H1 (cell line): ENCODE measurements around the gene STK40. TPM values are rescaled to one million over a fixed set of nuclear protein-coding genes. Genes with fewer than 3 reads are reported as not detected.

Experiments
- CTCF ChIA-PET: fragments of 300-600 bp; sonication (Branson Sonifier 250); formaldehyde crosslinking; loops from one replicate; lab custom pipeline; 2021; ENCODE audit not compliant: partially characterized antibody; lab: Charles Lee
- POLR2A ChIA-PET: fragments of 300-600 bp; sonication (Branson Sonifier 250); formaldehyde crosslinking; loops from one replicate; lab custom pipeline; 2021; ENCODE audit warnings: inconsistent platforms; ENCODE audit not compliant: partially characterized antibody; lab: Charles Lee
- DNase-seq, 2 experiments: peaks; one replicate each; pipeline versions ENCODE4 v3.0.0 to v3.0.0-alpha.2; 2010 to 2022; ENCODE audit warnings: low spot score in 2 of 2, low read depth in 1 of 2, mixed read lengths in 1 of 2
- FAIRE-seq: peaks from 2 replicates; lab custom pipeline; 2011; peaks lifted over from hg19 to GRCh38; lab: Jason Lieb, UNC
- H2AFZ ChIP-seq: 2 replicates; pipeline ENCODE4 v1.8.1; 2012; ENCODE audit warnings: low read length, inconsistent platforms
- H2AK5ac ChIP-seq: 2 replicates; pipeline ENCODE4 v1.6.1; 2013; ENCODE audit warnings: low read depth, low read length
- H2BK120ac ChIP-seq: replicated peaks from 2 replicates; pipeline ENCODE3; 2013; ENCODE audit warnings: low read depth, low read length, inconsistent platforms
- H2BK12ac ChIP-seq: 2 replicates; pipeline ENCODE4 v1.6.1; 2013; ENCODE audit warnings: low read depth, low read length
- H2BK15ac ChIP-seq: 2 replicates; pipeline ENCODE4 v1.6.1; 2013; ENCODE audit warnings: low read length
- H2BK20ac ChIP-seq: 2 replicates; pipeline ENCODE4 v1.6.1; 2013; ENCODE audit warnings: low read length
- H2BK5ac ChIP-seq: 2 replicates; pipeline ENCODE4 v1.6.1; 2013; ENCODE audit warnings: low read depth, low read length
- H3K14ac ChIP-seq: 2 replicates; pipeline ENCODE4 v1.6.1; 2013; ENCODE audit warnings: inconsistent platforms; ENCODE audit not compliant: insufficient read length
- H3K18ac ChIP-seq: 2 replicates; pipeline ENCODE4 v1.6.1; 2013; ENCODE audit warnings: low read length; ENCODE audit errors: extremely low read depth
- H3K23ac ChIP-seq: 2 replicates; pipeline ENCODE4 v1.6.1; 2013; ENCODE audit warnings: inconsistent platforms; ENCODE audit not compliant: insufficient read length
- H3K23me2 ChIP-seq: 2 replicates; pipeline ENCODE4 v1.6.1; 2013; ENCODE audit warnings: low read depth, low read length
- H3K27ac ChIP-seq: 2 replicates; pipeline ENCODE4 v1.6.1; 2011; ENCODE audit warnings: low read depth, low read length, inconsistent platforms
- H3K27me3 ChIP-seq, 4 experiments: replicated peaks in 1 of 4; 1 replicate in 1 of 4; 2 replicates in 3 of 4; pipeline versions ENCODE4 v1.6.1 to v1.8.1; 2011 to 2013; ENCODE audit warnings: low read length in 3 of 4, mild to moderate bottlenecking in 3 of 4, inconsistent platforms in 2 of 4, mixed read lengths in 2 of 4, moderate library complexity in 1 of 4; ENCODE audit not compliant: control insufficient read depth in 3 of 4, insufficient read depth in 3 of 4; ENCODE audit errors: extremely low read depth in 1 of 4
- H3K36me3 ChIP-seq, 4 experiments: 2 replicates each; pipeline versions ENCODE4 v1.6.1 to v1.8.1; 2011 to 2013; ENCODE audit warnings: mild to moderate bottlenecking in 4 of 4, low read length in 3 of 4, moderate library complexity in 2 of 4, control low read depth in 1 of 4, inconsistent platforms in 1 of 4; ENCODE audit not compliant: insufficient read depth in 4 of 4, control insufficient read depth in 2 of 4
- H3K4ac ChIP-seq: replicated peaks from 2 replicates; pipeline ENCODE3; 2013; ENCODE audit warnings: low read length, low read depth, mixed read lengths, inconsistent platforms; ENCODE audit not compliant: insufficient read length
- H3K4me1 ChIP-seq, 4 experiments: replicated peaks in 1 of 4; 1 replicate in 1 of 4; 2 replicates in 3 of 4; pipeline versions ENCODE4 v1.6.1 to v1.8.1; 2011 to 2013; ENCODE audit warnings: low read length in 3 of 4, inconsistent platforms in 2 of 4, mixed read lengths in 1 of 4; ENCODE audit not compliant: insufficient read depth in 4 of 4, control insufficient read depth in 3 of 4
- H3K4me2 ChIP-seq, 2 experiments: 2 replicates each; pipeline versions ENCODE4 v1.6.1 to v1.8.1; 2011 to 2013; ENCODE audit warnings: low read depth in 2 of 2, low read length in 2 of 2, control low read depth in 1 of 2, inconsistent platforms in 1 of 2, mild to moderate bottlenecking in 1 of 2; ENCODE audit not compliant: insufficient read depth in 1 of 2
- H3K4me3 ChIP-seq, 4 experiments: fragments of 200-600, 300-600 bp in 1 of 4; sonication (generic), shearing (Covaris generic), sonication (Bioruptor Twin) in 1 of 4; 2 replicates each; pipeline versions ENCODE4 v1.5.1 to v1.8.1; 2011 to 2016; ENCODE audit warnings: low read length in 4 of 4, low read depth in 3 of 4, control low read depth in 2 of 4, inconsistent platforms in 2 of 4, mild to moderate bottlenecking in 2 of 4, mixed read lengths in 1 of 4, moderate library complexity in 1 of 4; ENCODE audit not compliant: insufficient read depth in 2 of 4; ENCODE audit errors: extremely low read depth in 1 of 4
- H3K56ac ChIP-seq: replicated peaks from 2 replicates; pipeline ENCODE3; 2013; ENCODE audit warnings: low read depth, mild to moderate bottlenecking, mixed read lengths, low read length, inconsistent platforms; ENCODE audit not compliant: insufficient read length
- H3K79me1 ChIP-seq: 2 replicates; pipeline ENCODE4 v1.6.1; 2013; ENCODE audit warnings: low read depth, low read length, control low read depth
- H3K79me2 ChIP-seq, 2 experiments: 2 replicates each; pipeline versions ENCODE4 v1.6.1 to v1.8.1; 2012 to 2013; ENCODE audit warnings: low read length in 2 of 2, mild to moderate bottlenecking in 2 of 2, inconsistent platforms in 1 of 2; ENCODE audit not compliant: insufficient read depth in 2 of 2, control insufficient read depth in 1 of 2
- H3K9ac ChIP-seq, 4 experiments: replicated peaks in 1 of 4; 1 replicate in 1 of 4; 2 replicates in 3 of 4; pipeline versions ENCODE4 v1.6.1 to v1.8.1; 2011 to 2013; ENCODE audit warnings: low read depth in 3 of 4, low read length in 3 of 4, control low read depth in 2 of 4, mild to moderate bottlenecking in 2 of 4, moderate library complexity in 2 of 4, inconsistent platforms in 1 of 4; ENCODE audit errors: extremely low read depth in 1 of 4
- H3K9me3 ChIP-seq, 2 experiments: 2 replicates each; pipeline versions ENCODE4 v1.6.1 to v1.8.1; 2012 to 2013; ENCODE audit warnings: mild to moderate bottlenecking in 2 of 2, moderate library complexity in 2 of 2, control low read depth in 1 of 2, inconsistent platforms in 1 of 2, low read depth in 1 of 2, low read length in 1 of 2, mixed read lengths in 1 of 2; ENCODE audit not compliant: insufficient read depth in 2 of 2
- H4K20me1 ChIP-seq, 2 experiments: replicated peaks in 1 of 2; 2 replicates each; pipeline versions ENCODE3 to v1.8.1; 2011 to 2013; ENCODE audit warnings: inconsistent platforms in 2 of 2, low read length in 2 of 2, mild to moderate bottlenecking in 1 of 2; ENCODE audit not compliant: insufficient read depth in 2 of 2, control insufficient read depth in 1 of 2
- H4K5ac ChIP-seq: 2 replicates; pipeline ENCODE4 v1.6.1; 2013; ENCODE audit warnings: low read length, low read depth, mixed read lengths, inconsistent platforms; ENCODE audit not compliant: insufficient read length
- H4K8ac ChIP-seq: 2 replicates; pipeline ENCODE4 v1.8.0; 2013; ENCODE audit warnings: mild to moderate bottlenecking, moderate library complexity, low read length, inconsistent platforms; ENCODE audit not compliant: insufficient read depth; ENCODE audit errors: extremely low read depth
- H4K91ac ChIP-seq: replicated peaks from 2 replicates; pipeline ENCODE3; 2013; ENCODE audit warnings: low read length, mixed read lengths, inconsistent platforms; ENCODE audit not compliant: insufficient read length
- ATF2 ChIP-seq: IDR thresholded peaks from 2 replicates; pipeline ENCODE4 v1.6.1; 2012; ENCODE audit warnings: low read length, inconsistent platforms
- ATF3 ChIP-seq: IDR thresholded peaks from 2 replicates; pipeline ENCODE4 v1.6.1; 2011; ENCODE audit warnings: low read depth, mild to moderate bottlenecking, low read length; ENCODE audit not compliant: insufficient read depth
- CEBPB ChIP-seq: IDR thresholded peaks from 2 replicates; pipeline ENCODE4 v1.6.1; 2012; ENCODE audit warnings: low read depth, low read length
- EGR1 ChIP-seq: IDR thresholded peaks from 2 replicates; pipeline ENCODE4 v1.6.1; 2011; ENCODE audit warnings: low read depth, low read length, borderline replicate concordance
- WGBS, 2 experiments: shearing (Covaris generic) in 1 of 2; methylation state at CpG; one replicate each; pipeline versions ENCODE4 v1.1.6 to v1.1.7; 2013 to 2015; ENCODE audit warnings: low lambda C conversion rate in 2 of 2, mixed read lengths in 2 of 2, inconsistent platforms in 1 of 2, low coverage in 1 of 2, missing lambda C conversion rate in 1 of 2; ENCODE audit not compliant: insufficient replicate concordance in 2 of 2, insufficient coverage in 1 of 2, insufficient read length in 1 of 2; ENCODE audit errors: extremely low coverage in 1 of 2, missing lambda C conversion rate in 1 of 2; 5-methylcytosine and 5-hydroxymethylcytosine counted together
- polyA plus RNA-seq, 7 experiments: library from polyadenylated mRNA; depleted of rRNA in 3 of 7; stranded (reverse) in 5 of 7; unstranded in 2 of 7; fragments of >200 nt in 5 of 7; fragments of 200-250 nt in 2 of 7; gene quantifications; 1 replicate in 5 of 7; 2 replicates in 1 of 7; 4 replicates in 1 of 7; pipeline versions ENCODE4 v1.2.1 to v1.2.3, GENCODE V29; 2011 to 2013; ENCODE audit warnings: missing spikeins in 2 of 7, mixed read lengths in 2 of 7
- total RNA-seq: library from RNA; stranded (reverse); fragmentation: NEBNext Ultra II Directional; extraction: Animal tissue kit (Norgen Biotek cat#: 25700); gene quantifications from 2 replicates; pipeline ENCODE4 v1.2.1, GENCODE V29; 2021

STK40 gene
- total and polyA plus RNA-seq, 2 of the 8 experiments (the other 6 are each of a cell fraction or from before 2014, with no cell fraction given): 13.6 to 28.6 TPM

GRCh38 chr1:36425791-36426190 lies 40.1 kb upstream of the STK40 start:
- Histone ChIP-seq H2BK5ac (no peak overlapping the region), H3K9ac (no peak overlapping the region), H3K56ac (no peak overlapping the region), H3K23ac (no peak overlapping the region), H3K27me3 (no peaks in the 10 kb centered on the region), H2BK120ac (no peak overlapping the region), H3K27ac (no peak overlapping the region), H2BK15ac (no peak overlapping the region), H3K14ac (no peak overlapping the region), H3K4ac (no peak overlapping the region), H3K36me3 (no peaks in the 10 kb centered on the region), H2AK5ac (0 out of 2 replicates have a peak overlapping the region, but pooled peaks have one; percentile 53), H2BK20ac (no peak overlapping the region), H3K4me2 (no peak overlapping the region), H3K79me2 (no peaks in the 10 kb centered on the region), H4K20me1 (no peaks in the 10 kb centered on the region), H3K18ac (no peak overlapping the region), H3K4me3 (no peak overlapping the region), H4K91ac (no peak overlapping the region), H2BK12ac (no peak overlapping the region), H3K4me1 (no peaks in the 10 kb centered on the region), H3K9me3 (no peaks in the 10 kb centered on the region), H3K23me2 (no peaks in the 10 kb centered on the region), H4K8ac (no peak overlapping the region), H4K5ac (no peak overlapping the region), H3K79me1 (no peaks in the 10 kb centered on the region), H2AFZ (no peak overlapping the region)
- POLR2A ChIA-PET: interaction anchor here (0.7 to 1.4 kb wide), 4 partner anchors 11 to 271 kb away, joined by 3 to 4 read pairs (median 3); partner anchors contain the start of gene OSCP1
- DNase-seq (no peak), FAIRE-seq (no peak)
- no peak for TF ChIP-seq EGR1
- TF ChIP-seq ATF3: no peak
- TF ChIP-seq ATF2: no peak
- no peak for TF ChIP-seq CEBPB
- CTCF ChIA-PET: interaction anchor here (0.7 to 1.0 kb wide), 2 partner anchors 9 to 56 kb away, joined by 3 read pairs; no protein-coding TSS in a partner anchor
- 79% methylated on average over 4 of the region's 4 CpGs; no CpG with 5 or more reads in 1 of the 2 experiments for WGBS, 2 experiments
